Measurements from ENCODE around the gene PRR3.
"Not testable (repeated sequence)": the region's sequence is repeated elsewhere in the genome, so short reads cannot be mapped to it uniquely, and the experiment has no call there.

The PRR3 gene

DNA sequence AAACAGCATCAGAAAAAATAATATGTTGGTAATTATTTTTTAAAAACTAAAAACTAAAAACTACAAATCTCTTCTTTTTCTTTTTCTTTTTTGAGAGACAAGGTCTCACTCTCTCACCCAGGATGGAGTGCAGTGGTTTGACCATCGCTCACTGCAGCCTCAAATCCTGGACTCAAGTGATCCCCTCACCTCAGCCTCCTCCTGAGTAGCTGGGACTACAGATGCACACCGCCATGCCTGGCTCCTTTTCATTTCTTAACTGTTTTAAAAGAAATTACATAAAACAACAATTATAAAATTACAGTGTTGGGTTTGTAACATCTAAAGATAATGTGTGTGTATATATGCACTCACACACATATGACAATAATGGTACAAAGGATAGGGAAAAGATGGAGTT is 43.6 kb upstream of the PRR3 start:
- no peak overlapping the region for H3K27ac Mint-ChIP-seq
- TF ChIP-seq, protein P1, sequence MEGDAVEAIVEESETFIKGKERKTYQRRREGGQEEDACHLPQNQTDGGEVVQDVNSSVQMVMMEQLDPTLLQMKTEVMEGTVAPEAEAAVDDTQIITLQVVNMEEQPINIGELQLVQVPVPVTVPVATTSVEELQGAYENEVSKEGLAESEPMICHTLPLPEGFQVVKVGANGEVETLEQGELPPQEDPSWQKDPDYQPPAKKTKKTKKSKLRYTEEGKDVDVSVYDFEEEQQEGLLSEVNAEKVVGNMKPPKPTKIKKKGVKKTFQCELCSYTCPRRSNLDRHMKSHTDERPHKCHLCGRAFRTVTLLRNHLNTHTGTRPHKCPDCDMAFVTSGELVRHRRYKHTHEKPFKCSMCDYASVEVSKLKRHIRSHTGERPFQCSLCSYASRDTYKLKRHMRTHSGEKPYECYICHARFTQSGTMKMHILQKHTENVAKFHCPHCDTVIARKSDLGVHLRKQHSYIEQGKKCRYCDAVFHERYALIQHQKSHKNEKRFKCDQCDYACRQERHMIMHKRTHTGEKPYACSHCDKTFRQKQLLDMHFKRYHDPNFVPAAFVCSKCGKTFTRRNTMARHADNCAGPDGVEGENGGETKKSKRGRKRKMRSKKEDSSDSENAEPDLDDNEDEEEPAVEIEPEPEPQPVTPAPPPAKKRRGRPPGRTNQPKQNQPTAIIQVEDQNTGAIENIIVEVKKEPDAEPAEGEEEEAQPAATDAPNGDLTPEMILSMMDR (IDR thresholded peaks at IDR 0.05; ENCODE audit: unreplicated experiment in 3 of 3) = no peak
- no peak overlapping the region for H3K4me3 Mint-ChIP-seq
- peaks cover 7% of the 10 kb centered on the region for H3K4me1 Mint-ChIP-seq
- H3K27me3 Mint-ChIP-seq (ENCODE audit: low read depth) = peaks cover 5% of the 10 kb centered on the region
- no peaks in the 10 kb centered on the region for H3K36me3 Mint-ChIP-seq (ENCODE audit: low read depth)
- no peaks in the 10 kb centered on the region for H3K9me3 Mint-ChIP-seq

DNA sequence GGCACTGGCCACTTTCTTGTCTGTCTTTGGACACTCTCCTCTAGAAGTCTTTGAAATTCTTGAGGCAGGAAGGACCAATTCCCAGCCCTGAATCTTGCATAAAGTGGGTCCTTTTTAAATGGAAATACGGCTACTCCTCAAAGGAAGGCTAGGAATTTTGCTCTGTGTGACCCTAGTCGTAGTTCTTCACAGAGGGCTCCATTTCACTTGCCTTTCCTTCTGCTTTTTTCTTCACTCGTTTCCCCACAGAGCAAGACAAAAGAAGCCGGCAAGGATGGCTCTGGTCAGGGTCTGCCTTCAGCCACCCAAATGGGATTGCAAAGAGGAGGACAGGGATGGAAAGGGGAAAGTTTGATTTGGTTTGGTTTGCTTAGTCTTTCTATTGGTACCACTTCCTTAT is 42.0 kb upstream of the PRR3 start:
- peaks cover 10% of the 10 kb centered on the region for H3K27me3 Mint-ChIP-seq (ENCODE audit: low read depth)
- no peaks in the 10 kb centered on the region for H3K9me3 Mint-ChIP-seq
- H3K4me1 Mint-ChIP-seq = peaks cover 7% of the 10 kb centered on the region
- H3K36me3 Mint-ChIP-seq (ENCODE audit: low read depth) = no peaks in the 10 kb centered on the region
- peak overlapping the region; percentile 98 to 100 (median 99) for H3K27ac Mint-ChIP-seq
- peak overlapping the region; percentile 86 to 89 (median 88) for H3K4me3 Mint-ChIP-seq
- TF ChIP-seq, protein P1 (IDR thresholded peaks at IDR 0.05; ENCODE audit: unreplicated experiment in 3 of 3) = no peak

DNA sequence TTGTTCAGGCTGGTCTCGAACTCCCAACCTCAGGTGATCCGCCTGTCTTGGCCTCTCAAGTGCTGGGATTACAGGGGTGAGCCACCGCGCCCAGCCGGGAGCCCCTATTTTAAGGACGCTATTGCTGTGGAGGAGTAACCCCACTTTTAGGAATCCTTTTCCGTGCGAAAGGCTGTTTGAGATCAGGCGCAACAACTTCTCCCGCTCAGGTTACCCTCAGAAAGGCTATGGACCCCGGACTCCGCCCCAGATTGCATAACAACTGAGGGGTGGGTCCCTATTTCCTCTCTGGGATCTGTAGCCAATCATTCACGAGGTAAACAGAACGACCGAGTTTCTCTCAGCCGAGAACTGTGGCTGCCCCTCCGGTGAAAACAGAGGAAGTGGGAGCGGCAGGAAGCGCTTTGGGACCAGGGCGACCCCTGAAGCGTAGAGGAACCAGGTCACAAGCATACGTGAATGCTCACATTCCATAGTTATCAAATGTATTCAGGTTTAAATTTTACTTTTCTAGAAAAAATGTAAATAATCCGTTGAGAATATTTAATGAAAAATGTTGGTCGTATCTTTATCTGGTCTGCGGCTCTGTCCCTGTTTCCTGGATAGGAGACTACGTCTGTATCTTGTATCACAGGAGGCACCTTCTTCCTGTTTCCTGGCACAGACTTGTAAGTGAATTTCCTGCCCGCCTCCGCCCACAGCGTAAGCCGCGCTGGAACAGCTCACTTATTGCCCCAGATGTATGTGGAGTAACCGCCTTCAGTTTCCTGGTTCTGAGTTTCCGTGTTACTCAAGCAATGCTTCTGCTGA is 40.9 kb upstream of the PRR3 start:
- H3K9me3 Mint-ChIP-seq = no peaks in the 10 kb centered on the region
- no peaks in the 10 kb centered on the region for H3K36me3 Mint-ChIP-seq (ENCODE audit: low read depth)
- H3K4me3 Mint-ChIP-seq = peak overlapping the region; percentile 86 to 95 (median 92)
- H3K27me3 Mint-ChIP-seq (ENCODE audit: low read depth) = peaks cover 16% of the 10 kb centered on the region
- H3K4me1 Mint-ChIP-seq = peaks cover 7% of the 10 kb centered on the region
- H3K27ac Mint-ChIP-seq = peak overlapping the region; percentile 98 to 100 (median 99)
- TF ChIP-seq, protein P1 (IDR thresholded peaks at IDR 0.05; ENCODE audit: unreplicated experiment in 3 of 3) = no peak

DNA sequence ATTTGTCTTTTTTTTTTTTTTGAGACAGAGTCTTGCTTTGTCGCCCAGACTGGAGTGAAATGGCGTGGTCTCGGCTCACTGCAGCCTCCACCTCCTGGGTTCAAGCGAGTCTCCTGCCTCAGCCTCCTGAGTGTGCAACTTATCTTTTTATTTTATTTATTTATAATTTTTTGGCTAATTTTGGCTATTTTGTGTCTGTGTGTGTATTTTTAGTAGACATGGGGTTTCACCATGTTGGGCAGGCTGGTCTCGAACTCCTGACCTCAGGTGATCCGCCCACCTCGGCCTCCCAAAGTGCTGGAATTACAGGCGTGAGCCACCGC is 40.4 kb upstream of the PRR3 start:
- H3K4me3 Mint-ChIP-seq = peak overlapping the region; percentile 86 to 95 (median 92)
- H3K27me3 Mint-ChIP-seq (ENCODE audit: low read depth) = peaks cover 20% of the 10 kb centered on the region
- not testable (repeated sequence) for H3K9me3 Mint-ChIP-seq; H3K4me1 Mint-ChIP-seq; H3K36me3 Mint-ChIP-seq (ENCODE audit: low read depth)
- peak overlapping the region; percentile 98 to 100 (median 99) for H3K27ac Mint-ChIP-seq

DNA sequence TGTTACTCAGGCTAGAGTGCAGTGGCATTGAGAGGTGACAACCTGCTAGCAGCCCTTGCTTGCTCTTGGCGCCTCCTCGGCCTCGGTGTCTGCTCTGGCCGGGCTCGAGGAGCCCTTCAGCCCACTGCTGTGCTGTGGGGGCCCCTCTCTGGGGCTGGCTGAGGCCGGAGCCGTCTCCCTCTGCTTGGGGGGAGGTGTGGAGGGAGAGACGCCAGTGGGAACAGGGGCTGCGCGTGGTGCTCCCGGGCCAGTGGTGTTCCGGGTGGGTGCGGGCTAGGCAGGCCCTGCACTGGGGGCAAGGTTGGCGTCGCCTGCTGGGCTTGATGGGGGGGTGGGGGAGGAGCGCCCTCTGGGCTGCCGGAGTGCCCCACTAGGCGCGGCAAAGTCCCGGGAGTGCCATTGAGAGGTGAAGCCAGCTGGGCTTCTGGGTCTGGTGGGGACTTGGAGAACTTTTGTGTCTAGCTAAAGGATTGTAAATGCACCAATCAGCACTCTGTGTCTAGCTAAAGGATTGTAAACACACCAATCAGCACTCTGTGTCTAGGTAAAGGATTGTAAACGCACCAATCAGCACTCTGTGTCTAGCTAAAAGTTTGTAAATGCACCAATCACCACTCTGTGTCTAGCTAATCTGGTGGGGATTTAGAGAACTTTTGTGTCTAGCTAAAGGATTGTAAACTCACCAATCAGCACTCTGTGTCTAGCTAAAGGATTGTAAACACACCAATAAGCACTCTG is 39.2 kb upstream of the PRR3 start:
- H3K36me3 Mint-ChIP-seq (ENCODE audit: low read depth); H3K27ac Mint-ChIP-seq; H3K9me3 Mint-ChIP-seq; H3K4me1 Mint-ChIP-seq: not testable (repeated sequence)
- Mint-ChIP-seq H3K4me3 (peak overlapping the region; percentile 2 to 38 (median 28)), H3K27me3 (ENCODE audit: low read depth) (peaks cover 32% of the 10 kb centered on the region)

DNA sequence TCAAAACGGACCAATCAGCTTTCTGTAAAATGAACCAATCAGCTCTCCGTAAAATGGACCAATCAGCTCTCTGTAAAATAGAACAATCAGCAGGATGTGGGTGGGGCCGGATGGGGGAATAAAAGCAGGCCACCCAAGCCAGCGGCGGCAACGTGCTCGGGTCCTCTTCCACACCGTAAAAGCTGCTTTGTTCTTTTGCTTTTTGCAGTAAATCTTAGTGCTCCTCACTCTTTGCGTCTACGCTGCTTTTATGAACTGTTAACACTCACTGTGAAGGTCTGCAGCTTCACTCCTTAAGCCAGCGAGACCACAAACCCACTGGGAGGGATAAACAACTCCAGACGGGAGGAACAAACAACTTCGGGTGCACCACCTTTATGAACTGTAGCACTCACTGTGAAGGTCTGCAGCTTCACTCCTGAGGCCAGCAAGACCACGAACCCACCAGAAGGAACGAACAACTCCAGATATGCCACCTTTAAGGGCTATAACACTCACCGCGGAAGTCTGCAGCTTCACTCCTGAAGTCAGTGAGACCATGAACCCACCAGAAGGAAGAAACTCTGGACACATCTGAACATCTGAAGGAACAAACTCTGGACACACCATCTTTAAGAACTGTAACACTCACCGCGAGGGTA is 38.5 kb upstream of the PRR3 start:
- not testable (repeated sequence) for H3K36me3 Mint-ChIP-seq (ENCODE audit: low read depth); H3K27ac Mint-ChIP-seq; H3K9me3 Mint-ChIP-seq; H3K4me1 Mint-ChIP-seq
- Mint-ChIP-seq H3K27me3 (ENCODE audit: low read depth) (peaks cover 39% of the 10 kb centered on the region), H3K4me3 (peak overlapping the region in 2 of 3 experiments; percentile 2 to 28)

DNA sequence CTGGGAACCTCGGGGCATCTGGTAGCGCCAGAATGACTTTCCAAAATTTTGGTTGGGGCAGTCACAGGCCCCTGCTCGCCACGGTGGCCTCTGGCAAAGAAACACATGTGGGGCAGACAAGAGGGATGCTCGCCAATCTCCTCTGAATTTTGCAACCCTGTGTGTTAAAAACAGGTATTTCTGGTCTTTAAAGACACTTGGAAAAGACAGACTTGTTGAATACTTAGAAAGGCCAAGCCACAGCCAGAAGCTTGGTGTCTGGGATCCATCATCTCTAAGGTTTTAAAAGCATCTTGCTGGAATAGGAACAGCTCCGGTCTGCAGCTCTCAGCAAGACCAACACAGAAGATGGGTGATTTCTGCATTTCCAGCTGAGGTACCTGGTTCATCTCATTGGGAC is 36.6 kb upstream of the PRR3 start:
- Mint-ChIP-seq H3K36me3 (ENCODE audit: low read depth) (no peaks in the 10 kb centered on the region), H3K27me3 (ENCODE audit: low read depth) (peaks cover 48% of the 10 kb centered on the region), H3K9me3 (peaks cover 8% of the 10 kb centered on the region), H3K27ac (no peak overlapping the region), H3K4me1 (peaks cover 7% of the 10 kb centered on the region), H3K4me3 (no peak overlapping the region)
- TF ChIP-seq, protein P1 (IDR thresholded peaks at IDR 0.05; ENCODE audit: unreplicated experiment in 3 of 3) = no peak

DNA sequence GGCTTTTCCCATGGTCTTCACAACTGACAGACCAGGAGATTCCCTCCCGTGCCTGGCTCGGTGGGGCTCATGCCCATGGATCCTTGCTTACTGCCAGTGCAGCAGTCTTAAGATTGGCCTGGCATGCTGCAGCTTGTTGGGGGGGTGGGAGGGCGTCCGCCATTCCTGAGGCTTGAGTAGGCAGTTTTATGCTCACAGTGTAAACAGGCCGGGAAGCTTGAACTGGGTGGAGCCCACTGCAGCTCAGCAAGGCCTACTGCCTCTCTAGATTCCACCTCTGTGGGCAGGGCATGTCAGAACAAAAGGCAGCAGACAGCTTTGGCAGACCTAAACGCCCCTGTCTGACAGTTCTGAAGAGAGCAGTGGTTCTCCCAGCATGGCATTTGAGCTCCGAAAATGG is 36.0 kb upstream of the PRR3 start:
- H3K9me3 Mint-ChIP-seq; H3K36me3 Mint-ChIP-seq (ENCODE audit: low read depth); H3K4me1 Mint-ChIP-seq; H3K4me3 Mint-ChIP-seq; H3K27ac Mint-ChIP-seq: not testable (repeated sequence)
- H3K27me3 Mint-ChIP-seq (ENCODE audit: low read depth) = peaks cover 44% of the 10 kb centered on the region

DNA sequence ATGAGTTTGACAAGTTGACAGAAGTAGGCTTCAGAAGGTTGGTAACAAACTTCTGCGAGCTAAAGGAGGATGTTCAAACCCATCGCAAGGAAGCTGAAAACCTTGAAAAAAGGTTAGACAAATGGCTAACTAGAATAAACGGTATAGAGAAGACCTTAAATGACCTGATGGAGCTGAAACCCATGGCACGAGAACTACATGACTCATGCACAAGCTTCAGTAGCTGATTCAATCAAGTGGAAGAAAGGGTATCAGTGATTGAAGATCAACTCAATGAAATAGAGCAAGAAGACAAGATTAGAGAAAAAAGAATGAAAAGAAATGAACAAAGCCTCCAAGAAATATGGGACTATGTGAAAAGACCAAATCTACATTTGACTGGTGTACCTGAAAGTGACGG is 35.1 kb upstream of the PRR3 start:
- H3K36me3 Mint-ChIP-seq (ENCODE audit: low read depth); H3K4me1 Mint-ChIP-seq; H3K4me3 Mint-ChIP-seq; H3K27ac Mint-ChIP-seq; H3K9me3 Mint-ChIP-seq: not testable (repeated sequence)
- peaks cover 44% of the 10 kb centered on the region for H3K27me3 Mint-ChIP-seq (ENCODE audit: low read depth)

DNA sequence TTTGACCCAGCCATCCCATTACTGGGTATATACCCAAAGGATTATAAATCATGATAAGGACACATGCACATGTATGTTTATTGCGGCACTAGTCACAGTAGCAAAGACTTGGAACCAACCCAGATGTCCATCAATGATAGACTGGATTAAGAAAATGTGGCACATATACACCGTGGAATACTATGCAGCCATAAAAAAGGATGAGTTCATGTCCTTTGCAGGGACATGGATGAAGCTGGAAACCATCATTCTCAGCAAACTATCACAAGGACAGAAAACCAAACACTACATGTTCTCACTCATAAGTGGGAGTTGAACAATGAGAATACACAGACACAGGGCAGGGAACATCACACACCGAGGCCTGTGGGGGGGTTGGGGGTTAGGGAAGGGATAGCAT is 30.7 kb upstream of the PRR3 start:
- H3K4me1 Mint-ChIP-seq; H3K36me3 Mint-ChIP-seq (ENCODE audit: low read depth); H3K27ac Mint-ChIP-seq; H3K9me3 Mint-ChIP-seq; H3K4me3 Mint-ChIP-seq: not testable (repeated sequence)
- peaks cover 47% of the 10 kb centered on the region for H3K27me3 Mint-ChIP-seq (ENCODE audit: low read depth)
